SK-N-SH (cell line): Measurements from ENCODE around the gene RARB. TPM values are rescaled to one million over a fixed set of nuclear protein-coding genes. Genes with fewer than 3 reads are reported as not detected.

ENCODE experiments used
- CTCF ChIA-PET: fragments of 300-600, 350-600 bp; formaldehyde crosslinking; extraction: SDS; loops from one replicate; lab custom pipeline; 2021; lab: Yijun Ruan, JAX
- POLR2A ChIA-PET: fragments of 350-600 bp; sonication (Branson Sonifier 250); formaldehyde crosslinking; extraction: SDS; loops from one replicate; lab custom pipeline; 2020; ENCODE audit warnings: antibody characterized with exemption, inconsistent platforms; lab: Yijun Ruan, JAX
- DNase-seq: peaks from one replicate; pipeline ENCODE4 v3.0.0; 2012
- H2AFZ ChIP-seq: fragments of 200-600 bp; sonication (generic); 2 replicates; pipeline ENCODE4 v1.8.1; 2016; ENCODE audit warnings: antibody characterized with exemption, mild to moderate bottlenecking, low read depth
- H3F3A ChIP-seq: fragments of 200-600 bp; sonication (generic); replicated peaks from 2 replicates; pipeline ENCODE3; 2016; ENCODE audit warnings: antibody characterized with exemption, mild to moderate bottlenecking; ENCODE audit not compliant: insufficient read depth
- H3K27ac ChIP-seq, 2 experiments: fragments of 200-500 bp in 1 of 2; fragments of 200-600 bp in 1 of 2; sonication (Bioruptor generic) in 1 of 2; sonication (generic), shearing (Covaris generic) in 1 of 2; 2 replicates each; pipeline versions ENCODE4 v1.5.1 to v1.6.1; 2014 to 2016; ENCODE audit warnings: low read depth in 2 of 2, inconsistent platforms in 1 of 2, low read length in 1 of 2, mild to moderate bottlenecking in 1 of 2, mixed read lengths in 1 of 2
- H3K27me3 ChIP-seq: fragments of 200-600 bp; sonication (generic), shearing (Covaris generic); 2 replicates; pipeline ENCODE4 v1.6.1; 2016; ENCODE audit warnings: mixed run types; ENCODE audit not compliant: insufficient read depth
- H3K36me3 ChIP-seq, 2 experiments: fragments of 200-500 bp in 1 of 2; fragments of 200-600 bp in 1 of 2; sonication (Bioruptor generic) in 1 of 2; sonication (generic) in 1 of 2; replicated peaks in 1 of 2; 2 replicates each; pipeline versions ENCODE3 to v1.5.1; 2014 to 2016; ENCODE audit warnings: low read length in 1 of 2, mild to moderate bottlenecking in 1 of 2; ENCODE audit not compliant: insufficient read depth in 2 of 2, control insufficient read depth in 1 of 2
- H3K4me1 ChIP-seq, 2 experiments: fragments of 200-500 bp in 1 of 2; fragments of 200-600 bp in 1 of 2; sonication (Bioruptor generic) in 1 of 2; sonication (generic), shearing (Covaris generic) in 1 of 2; 2 replicates each; pipeline versions ENCODE4 v1.5.1 to v1.6.1; 2014 to 2016; ENCODE audit warnings: low read depth in 1 of 2, low read length in 1 of 2, mixed run types in 1 of 2; ENCODE audit not compliant: insufficient read depth in 2 of 2, control insufficient read depth in 1 of 2
- H3K4me2 ChIP-seq: fragments of 200-600 bp; sonication (generic), shearing (Covaris generic); 2 replicates; pipeline ENCODE4 v1.6.1; 2017; ENCODE audit warnings: mixed run types
- H3K4me3 ChIP-seq, 2 experiments: fragments of 200-500 bp in 1 of 2; fragments of 200-600 bp in 1 of 2; sonication (Bioruptor generic) in 1 of 2; sonication (generic), shearing (Covaris generic) in 1 of 2; 2 replicates each; pipeline versions ENCODE4 v1.5.1 to v1.8.1; 2014 to 2016; ENCODE audit warnings: low read depth in 2 of 2, inconsistent platforms in 1 of 2, low read length in 1 of 2, mild to moderate bottlenecking in 1 of 2, mixed read lengths in 1 of 2, moderate library complexity in 1 of 2
- H3K79me2 ChIP-seq: fragments of 200-600 bp; sonication (generic); 2 replicates; pipeline ENCODE4 v1.8.1; 2017; ENCODE audit warnings: mild to moderate bottlenecking; ENCODE audit not compliant: insufficient read depth
- H3K9ac ChIP-seq: fragments of 200-600 bp; sonication (generic); 2 replicates; pipeline ENCODE4 v1.6.1; 2017; ENCODE audit warnings: mixed run types
- H3K9me2 ChIP-seq: fragments of 200-600 bp; sonication (generic); 2 replicates; pipeline ENCODE4 v1.6.1; 2017; ENCODE audit warnings: mixed run types
- H3K9me3 ChIP-seq: fragments of 200-600 bp; sonication (generic); 2 replicates; pipeline ENCODE4 v1.6.1; 2017; ENCODE audit warnings: mixed run types, mild to moderate bottlenecking, moderate library complexity
- H4K20me1 ChIP-seq: fragments of 200-600 bp; sonication (generic); 2 replicates; pipeline ENCODE4 v1.6.1; 2017; ENCODE audit warnings: mild to moderate bottlenecking, mixed run types; ENCODE audit not compliant: insufficient read depth
- CHD2 ChIP-seq: fragments of 150-350 bp; IDR thresholded peaks from 2 replicates; pipeline ENCODE4 v1.6.1; 2018; ENCODE audit warnings: low read length; ENCODE audit not compliant: partially characterized antibody
- FOSL2 ChIP-seq: IDR thresholded peaks from 2 replicates; pipeline ENCODE4 v1.4.0; 2012; ENCODE audit warnings: low read depth, mild to moderate bottlenecking, moderate library complexity, borderline replicate concordance
- FOXJ3 ChIP-seq: sonication (generic); formaldehyde crosslinking; IDR thresholded peaks from 2 replicates; pipeline ENCODE4 v1.5.1; 2020; ENCODE audit warnings: mild to moderate bottlenecking, missing genetic modification reagents
- GABPA ChIP-seq: IDR thresholded peaks from 2 replicates; pipeline ENCODE4 v1.4.0; 2012; ENCODE audit warnings: low read depth, mild to moderate bottlenecking
- MEF2A ChIP-seq: IDR thresholded peaks from 2 replicates; pipeline ENCODE4 v1.4.0; 2012; ENCODE audit warnings: low read depth, borderline replicate concordance
- NFIC ChIP-seq: IDR thresholded peaks from 2 replicates; pipeline ENCODE4 v1.4.0; 2012; ENCODE audit warnings: borderline replicate concordance
- RAD21 ChIP-seq: IDR thresholded peaks from 2 replicates; pipeline ENCODE4 v1.6.1; 2012; ENCODE audit warnings: mild to moderate bottlenecking, low read length
- RCOR1 ChIP-seq: fragments of 150-350 bp; IDR thresholded peaks from 2 replicates; pipeline ENCODE4 v1.6.1; 2017; ENCODE audit warnings: antibody characterized with exemption, low read length
- RFX5 ChIP-seq: IDR thresholded peaks from 2 replicates; pipeline ENCODE4 v1.6.1; 2012; ENCODE audit warnings: mild to moderate bottlenecking, improper control_type of control experiment, low read length
- SIN3A ChIP-seq: IDR thresholded peaks from 2 replicates; pipeline ENCODE4 v1.6.1; 2012; ENCODE audit warnings: low read depth, mild to moderate bottlenecking, low read length, moderate library complexity, borderline replicate concordance
- WGBS: methylation state at CpG from one replicate; pipeline ENCODE4 v1.1.6; 2017; ENCODE audit warnings: low lambda C conversion rate; 5-methylcytosine and 5-hydroxymethylcytosine counted together
- polyA plus RNA-seq, 3 experiments: library from polyadenylated mRNA; depleted of rRNA; stranded (reverse); fragments of >200 nt; gene quantifications; 2 replicates each; pipeline ENCODE4 v1.2.3, GENCODE V29; 2012
- TF ChIP-seq, protein P1 (sequence below): IDR thresholded peaks from 2 replicates; pipeline ENCODE4 v1.6.1; 2012; ENCODE audit warnings: mild to moderate bottlenecking, low read depth, low read length, moderate library complexity
- TF ChIP-seq, protein P2 (sequence below): IDR thresholded peaks from 2 replicates; pipeline ENCODE4; 2012
- TF ChIP-seq, protein P3 (sequence below): IDR thresholded peaks from 2 replicates; pipeline ENCODE4 v1.4.0; 2012; ENCODE audit warnings: low read depth, borderline replicate concordance
- TF ChIP-seq, protein P4 (sequence below): fragments of 150-350 bp; IDR thresholded peaks from 2 replicates; pipeline ENCODE4 v1.6.1; 2017; ENCODE audit warnings: antibody characterized with exemption, low read length, low read depth, borderline replicate concordance

The RARB gene
- polyA plus RNA-seq, 1 of the 3 experiments (the other 2 are of a cell fraction) = 10.7 TPM

DNA sequence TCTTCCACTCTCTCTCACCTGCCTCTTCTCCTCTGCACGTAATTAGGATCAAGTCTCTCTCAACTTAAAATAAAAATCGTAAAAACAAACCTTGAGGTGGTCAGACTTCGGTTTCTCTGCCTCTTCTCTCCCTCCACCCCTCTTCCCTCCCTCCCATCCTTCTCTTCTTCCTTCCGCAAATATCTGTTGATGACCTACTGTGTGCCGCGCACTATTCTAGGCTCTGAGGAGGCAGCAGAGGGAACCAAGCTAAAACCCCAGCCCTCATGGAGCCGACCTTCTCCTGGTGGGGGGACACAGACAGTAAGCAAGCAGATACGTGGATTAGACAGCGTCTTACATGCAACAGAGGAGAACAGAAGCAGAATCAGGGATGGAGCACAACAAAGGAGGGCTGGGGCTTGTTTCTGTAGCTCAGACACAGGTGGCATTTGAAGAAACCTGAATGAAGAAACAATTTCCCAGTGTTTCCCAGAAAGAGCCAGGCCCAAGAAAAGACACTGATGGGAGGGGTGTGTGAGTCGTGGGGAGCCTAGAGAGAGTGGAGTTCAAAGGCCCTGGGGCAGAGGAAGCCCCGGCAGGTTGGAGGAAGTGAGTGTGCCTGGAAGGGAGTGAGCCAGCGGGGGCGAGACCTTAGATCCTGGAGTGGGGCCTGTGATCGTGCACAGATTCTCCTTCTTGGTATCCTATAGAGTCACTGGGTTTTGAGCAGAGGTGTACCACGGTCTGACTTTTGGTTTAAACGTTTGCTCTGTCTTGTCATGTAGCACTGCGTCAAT is 156.1 kb downstream of the RARB start (continued):
- TF ChIP-seq, protein P1, sequence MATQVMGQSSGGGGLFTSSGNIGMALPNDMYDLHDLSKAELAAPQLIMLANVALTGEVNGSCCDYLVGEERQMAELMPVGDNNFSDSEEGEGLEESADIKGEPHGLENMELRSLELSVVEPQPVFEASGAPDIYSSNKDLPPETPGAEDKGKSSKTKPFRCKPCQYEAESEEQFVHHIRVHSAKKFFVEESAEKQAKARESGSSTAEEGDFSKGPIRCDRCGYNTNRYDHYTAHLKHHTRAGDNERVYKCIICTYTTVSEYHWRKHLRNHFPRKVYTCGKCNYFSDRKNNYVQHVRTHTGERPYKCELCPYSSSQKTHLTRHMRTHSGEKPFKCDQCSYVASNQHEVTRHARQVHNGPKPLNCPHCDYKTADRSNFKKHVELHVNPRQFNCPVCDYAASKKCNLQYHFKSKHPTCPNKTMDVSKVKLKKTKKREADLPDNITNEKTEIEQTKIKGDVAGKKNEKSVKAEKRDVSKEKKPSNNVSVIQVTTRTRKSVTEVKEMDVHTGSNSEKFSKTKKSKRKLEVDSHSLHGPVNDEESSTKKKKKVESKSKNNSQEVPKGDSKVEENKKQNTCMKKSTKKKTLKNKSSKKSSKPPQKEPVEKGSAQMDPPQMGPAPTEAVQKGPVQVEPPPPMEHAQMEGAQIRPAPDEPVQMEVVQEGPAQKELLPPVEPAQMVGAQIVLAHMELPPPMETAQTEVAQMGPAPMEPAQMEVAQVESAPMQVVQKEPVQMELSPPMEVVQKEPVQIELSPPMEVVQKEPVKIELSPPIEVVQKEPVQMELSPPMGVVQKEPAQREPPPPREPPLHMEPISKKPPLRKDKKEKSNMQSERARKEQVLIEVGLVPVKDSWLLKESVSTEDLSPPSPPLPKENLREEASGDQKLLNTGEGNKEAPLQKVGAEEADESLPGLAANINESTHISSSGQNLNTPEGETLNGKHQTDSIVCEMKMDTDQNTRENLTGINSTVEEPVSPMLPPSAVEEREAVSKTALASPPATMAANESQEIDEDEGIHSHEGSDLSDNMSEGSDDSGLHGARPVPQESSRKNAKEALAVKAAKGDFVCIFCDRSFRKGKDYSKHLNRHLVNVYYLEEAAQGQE = no peak
- TF ChIP-seq FOSL2 = no peak
- no peak for TF ChIP-seq GABPA
- TF ChIP-seq, protein P2, sequence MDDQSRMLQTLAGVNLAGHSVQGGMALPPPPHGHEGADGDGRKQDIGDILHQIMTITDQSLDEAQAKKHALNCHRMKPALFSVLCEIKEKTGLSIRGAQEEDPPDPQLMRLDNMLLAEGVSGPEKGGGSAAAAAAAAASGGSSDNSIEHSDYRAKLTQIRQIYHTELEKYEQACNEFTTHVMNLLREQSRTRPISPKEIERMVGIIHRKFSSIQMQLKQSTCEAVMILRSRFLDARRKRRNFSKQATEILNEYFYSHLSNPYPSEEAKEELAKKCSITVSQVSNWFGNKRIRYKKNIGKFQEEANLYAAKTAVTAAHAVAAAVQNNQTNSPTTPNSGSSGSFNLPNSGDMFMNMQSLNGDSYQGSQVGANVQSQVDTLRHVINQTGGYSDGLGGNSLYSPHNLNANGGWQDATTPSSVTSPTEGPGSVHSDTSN = no peak
- TF ChIP-seq RCOR1 = no peak

DNA sequence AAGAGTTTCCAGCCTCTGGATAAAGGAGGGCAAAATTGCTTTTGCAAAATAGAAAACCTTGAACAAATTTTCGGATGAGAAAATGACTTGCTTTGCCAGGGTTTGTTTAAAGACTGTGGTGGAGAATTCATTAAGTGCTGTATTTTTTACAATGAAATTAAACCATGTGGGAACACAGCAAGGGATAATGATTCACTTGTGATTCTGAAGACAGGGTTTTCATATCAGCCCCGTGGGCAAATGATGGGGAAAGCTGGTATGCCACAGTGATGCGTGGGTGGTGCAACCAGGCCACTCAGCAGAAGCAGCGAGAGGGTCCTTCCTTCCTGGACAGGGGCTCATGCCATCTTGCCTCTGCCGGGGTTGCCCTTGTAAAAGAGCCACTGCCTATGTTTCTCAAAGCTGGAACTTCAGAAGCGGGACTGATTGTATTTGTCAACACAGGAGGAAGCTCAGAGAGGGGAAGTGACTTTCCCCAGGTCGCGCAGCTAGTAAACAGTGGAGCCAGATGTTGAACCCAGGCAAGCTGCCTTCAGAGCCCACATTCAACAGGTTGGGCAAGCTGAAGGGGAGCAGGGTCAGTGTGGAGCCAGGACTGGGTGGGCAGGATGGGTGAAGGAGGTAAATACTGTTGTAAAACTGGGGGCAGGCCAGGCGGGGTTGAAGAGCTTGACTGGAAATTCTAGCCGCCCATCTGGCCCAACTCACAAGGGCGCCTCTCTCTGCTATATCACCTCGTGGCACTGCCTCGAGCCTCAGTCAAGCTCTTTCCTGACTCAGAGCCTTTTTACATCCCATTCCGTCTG is 157.5 kb downstream of the RARB start:
- DNase-seq = no peak
- Histone ChIP-seq H3K79me2 (no peaks in the 10 kb centered on the region), H3K9me2 (no peaks in the 10 kb centered on the region), H3K9ac (no peak overlapping the region), H3F3A (peaks cover 16% of the 10 kb centered on the region), H3K4me3 (no peak overlapping the region), H3K27ac (no peak overlapping the region), H3K36me3 (no peaks in the 10 kb centered on the region), H2AFZ (no peak overlapping the region), H3K4me2 (no peak overlapping the region)
- 90% methylated on average over 11 of the region's 14 CpGs for WGBS
- TF ChIP-seq RAD21 (no peak), GABPA (no peak), FOSL2 (no peak)
- TF ChIP-seq, all 33 proteins: peak for 0
- Histone ChIP-seq H3K9me3 (no peaks in the 10 kb centered on the region), H3K27me3 (no peaks in the 10 kb centered on the region), H4K20me1 (no peaks in the 10 kb centered on the region), H3K4me1 (peaks cover 10 to 15% of the 10 kb centered on the region in 2 experiments; a peak in 2 of 4 replicates)
- POLR2A ChIA-PET = no interaction called here
- CTCF ChIA-PET = interaction anchor here (1.4 to 2.3 kb wide), 4 partner anchors 9 to 137 kb away, joined by 3 to 15 read pairs (median 4); no protein-coding TSS in a partner anchor

DNA sequence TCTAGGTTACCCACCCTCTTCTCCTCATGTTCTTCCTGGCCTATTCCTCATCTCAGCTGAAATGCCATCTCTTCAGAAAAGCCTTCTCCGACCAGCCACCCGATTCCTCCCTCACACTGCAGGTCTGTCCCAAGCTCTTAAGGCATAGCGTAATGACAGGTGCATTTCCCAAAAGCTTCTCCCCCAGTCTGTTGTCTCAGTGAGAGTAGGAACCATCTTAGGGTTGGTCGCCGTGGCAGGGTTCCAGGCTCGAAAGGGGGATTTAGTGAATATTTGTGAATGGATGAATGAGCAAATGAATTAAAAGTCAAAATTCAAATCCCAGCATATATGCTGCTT is 158.1 kb downstream of the RARB start:
- 92% methylated on average over 6 of the region's 6 CpGs for WGBS
- no peak overlapping the region for H2AFZ ChIP-seq
- H3K79me2 ChIP-seq = no peaks in the 10 kb centered on the region
- no peak overlapping the region for H3K4me2 ChIP-seq
- DNase-seq = no peak
- H3K4me1 ChIP-seq = peaks cover 9 to 15% of the 10 kb centered on the region in 2 experiments; a peak in 2 of 4 replicates
- H3F3A ChIP-seq = peaks cover 16% of the 10 kb centered on the region
- H3K27ac ChIP-seq = no peak overlapping the region
- POLR2A ChIA-PET = no interaction called here
- no peak overlapping the region for H3K4me3 ChIP-seq
- H3K27me3 ChIP-seq = no peaks in the 10 kb centered on the region
- no peaks in the 10 kb centered on the region for H4K20me1 ChIP-seq
- CTCF ChIA-PET = interaction anchor here (1.4 to 2.3 kb wide), 3 partner anchors 9 to 14 kb away, joined by 3 to 15 read pairs (median 5); no protein-coding TSS in a partner anchor
- H3K9me2 ChIP-seq = no peaks in the 10 kb centered on the region
- H3K9ac ChIP-seq = no peak overlapping the region
- no peaks in the 10 kb centered on the region for H3K36me3 ChIP-seq
- H3K9me3 ChIP-seq = no peaks in the 10 kb centered on the region
- TF ChIP-seq, protein P3, sequence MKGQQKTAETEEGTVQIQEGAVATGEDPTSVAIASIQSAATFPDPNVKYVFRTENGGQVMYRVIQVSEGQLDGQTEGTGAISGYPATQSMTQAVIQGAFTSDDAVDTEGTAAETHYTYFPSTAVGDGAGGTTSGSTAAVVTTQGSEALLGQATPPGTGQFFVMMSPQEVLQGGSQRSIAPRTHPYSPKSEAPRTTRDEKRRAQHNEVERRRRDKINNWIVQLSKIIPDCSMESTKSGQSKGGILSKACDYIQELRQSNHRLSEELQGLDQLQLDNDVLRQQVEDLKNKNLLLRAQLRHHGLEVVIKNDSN = no peak
- no peak for TF ChIP-seq FOSL2
- no peak for TF ChIP-seq CHD2
- no peak for TF ChIP-seq SIN3A
- no peak for TF ChIP-seq RFX5
- TF ChIP-seq GABPA = no peak
- no peak for TF ChIP-seq FOXJ3 (CRISPR knock-in tag)
- no peak for TF ChIP-seq MEF2A
- no peak for TF ChIP-seq NFIC
- TF ChIP-seq, protein P4, sequence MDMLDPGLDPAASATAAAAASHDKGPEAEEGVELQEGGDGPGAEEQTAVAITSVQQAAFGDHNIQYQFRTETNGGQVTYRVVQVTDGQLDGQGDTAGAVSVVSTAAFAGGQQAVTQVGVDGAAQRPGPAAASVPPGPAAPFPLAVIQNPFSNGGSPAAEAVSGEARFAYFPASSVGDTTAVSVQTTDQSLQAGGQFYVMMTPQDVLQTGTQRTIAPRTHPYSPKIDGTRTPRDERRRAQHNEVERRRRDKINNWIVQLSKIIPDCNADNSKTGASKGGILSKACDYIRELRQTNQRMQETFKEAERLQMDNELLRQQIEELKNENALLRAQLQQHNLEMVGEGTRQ = no peak
- no peak for TF ChIP-seq RCOR1
- no peak for TF ChIP-seq RAD21
